GM12878 (cell line): ENCODE measurements around the gene RNF40. TPM values are rescaled to one million over a fixed set of nuclear protein-coding genes. Genes with fewer than 3 reads are reported as not detected.

ENCODE experiments used
- BHLHE40 ChIP-seq, 2 experiments: fragments of 450-650 bp in 1 of 2; IDR thresholded peaks; 2 replicates each; pipeline ENCODE4 v1.6.1; 2011 to 2017; ENCODE audit warnings: low read depth in 2 of 2, borderline replicate concordance in 1 of 2, improper control_type of control experiment in 1 of 2, low read length in 1 of 2, mild to moderate bottlenecking in 1 of 2
- CREB1 ChIP-seq: IDR thresholded peaks from 2 replicates; pipeline ENCODE4 v1.6.1; 2012; ENCODE audit warnings: low read depth, mild to moderate bottlenecking, inconsistent platforms
- IKZF2 ChIP-seq, 2 experiments: fragments of 450-650 bp; IDR thresholded peaks; 2 replicates each; pipeline ENCODE4 v1.6.1; 2017; ENCODE audit warnings: mild to moderate bottlenecking in 2 of 2, moderate library complexity in 2 of 2
- MXI1 ChIP-seq: fragments of 150-350 bp; IDR thresholded peaks from 2 replicates; pipeline ENCODE4 v1.6.1; 2011; ENCODE audit warnings: low read depth, mild to moderate bottlenecking, inconsistent platforms, low read length, improper control_type of control experiment
- NR2F1 ChIP-seq: fragments of 450-650 bp; conservative IDR thresholded peaks from 2 replicates; pipeline ENCODE4 v1.6.1; 2017; ENCODE audit warnings: mild to moderate bottlenecking
- STAT1 ChIP-seq: fragments of 450-650 bp; conservative IDR thresholded peaks from 2 replicates; pipeline ENCODE4 v1.6.1; 2014; ENCODE audit warnings: antibody characterized with exemption, mild to moderate bottlenecking
- TARDBP ChIP-seq: IDR thresholded peaks from 2 replicates; pipeline ENCODE4 v1.6.1; 2016; ENCODE audit warnings: borderline replicate concordance
- ZZZ3 ChIP-seq: IDR thresholded peaks from 2 replicates; pipeline ENCODE4 v1.6.1; 2011; ENCODE audit warnings: low read depth; ENCODE audit not compliant: control insufficient read depth, insufficient read length
- polyA plus RNA-seq, 11 experiments: library from polyadenylated mRNA; depleted of rRNA in 4 of 11; unstranded in 6 of 11; stranded (reverse) in 5 of 11; fragments of >200 nt; fragmentation: Nextera tagmentation in 4 of 11; fragmentation: Illumina TruSeq in 1 of 11; extraction: Ambion mirVana in 4 of 11; extraction: Trizol in 1 of 11; gene quantifications; 1 replicate in 1 of 11; 2 replicates in 10 of 11; pipeline versions ENCODE4 v1.2.1 to v1.2.3, GENCODE V29; 2011 to 2016; ENCODE audit warnings: inconsistent platforms in 2 of 11, missing spikeins in 2 of 11, low read depth in 1 of 11
- total RNA-seq, 4 experiments: library from RNA; depleted of rRNA in 3 of 4; stranded (reverse); fragments of >200 nt in 3 of 4; fragmentation: Illumina TruSeq in 1 of 4; extraction: Trizol in 1 of 4; gene quantifications; 2 replicates each; pipeline versions ENCODE4 v1.2.1 to v1.2.3, GENCODE V29; 2013 to 2021
- TF ChIP-seq, protein P1 (sequence below): fragments of 450-650 bp; conservative IDR thresholded peaks from 2 replicates; pipeline ENCODE4 v1.6.1; 2017; ENCODE audit warnings: mild to moderate bottlenecking, moderate library complexity
- TF ChIP-seq, protein P2 (sequence below): IDR thresholded peaks from 2 replicates; pipeline ENCODE4 v1.6.1; 2011; ENCODE audit warnings: mild to moderate bottlenecking, low read depth, low read length, moderate library complexity; ENCODE audit not compliant: insufficient replicate concordance
- TF ChIP-seq, protein P3 (sequence below): fragments of 450-650 bp; IDR thresholded peaks from 2 replicates; pipeline ENCODE4 v1.6.1; 2017; ENCODE audit warnings: mild to moderate bottlenecking, moderate library complexity
- TF ChIP-seq, protein P4 (sequence below), 3 experiments: IDR thresholded peaks in 2 of 3; conservative IDR thresholded peaks in 1 of 3; 2 replicates each; pipeline ENCODE4 v1.5.1; 2011; ENCODE audit warnings: low read depth in 3 of 3, low read length in 3 of 3, mild to moderate bottlenecking in 3 of 3, control low read depth in 2 of 3, moderate library complexity in 2 of 3, inconsistent platforms in 1 of 3, mixed read lengths in 1 of 3; ENCODE audit not compliant: control insufficient read depth in 2 of 3, insufficient read depth in 1 of 3; ENCODE audit errors: extremely low read depth in 1 of 3
- TF ChIP-seq, protein P5 (sequence below): IDR thresholded peaks from 2 replicates; pipeline ENCODE4 v1.6.1; 2012; ENCODE audit warnings: low read depth, low read length, improper control_type of control experiment
- TF ChIP-seq, protein P6 (sequence below): fragments of 450-650 bp; IDR thresholded peaks from 2 replicates; pipeline ENCODE4 v1.6.1; 2016; ENCODE audit warnings: mild to moderate bottlenecking

RNF40 gene
- total and polyA plus RNA-seq, 10 of the 15 experiments (the other 5 are each of a cell fraction or from before 2014, with no cell fraction given), result 3.7 to 97.6 (median 58.4) TPM

DNA sequence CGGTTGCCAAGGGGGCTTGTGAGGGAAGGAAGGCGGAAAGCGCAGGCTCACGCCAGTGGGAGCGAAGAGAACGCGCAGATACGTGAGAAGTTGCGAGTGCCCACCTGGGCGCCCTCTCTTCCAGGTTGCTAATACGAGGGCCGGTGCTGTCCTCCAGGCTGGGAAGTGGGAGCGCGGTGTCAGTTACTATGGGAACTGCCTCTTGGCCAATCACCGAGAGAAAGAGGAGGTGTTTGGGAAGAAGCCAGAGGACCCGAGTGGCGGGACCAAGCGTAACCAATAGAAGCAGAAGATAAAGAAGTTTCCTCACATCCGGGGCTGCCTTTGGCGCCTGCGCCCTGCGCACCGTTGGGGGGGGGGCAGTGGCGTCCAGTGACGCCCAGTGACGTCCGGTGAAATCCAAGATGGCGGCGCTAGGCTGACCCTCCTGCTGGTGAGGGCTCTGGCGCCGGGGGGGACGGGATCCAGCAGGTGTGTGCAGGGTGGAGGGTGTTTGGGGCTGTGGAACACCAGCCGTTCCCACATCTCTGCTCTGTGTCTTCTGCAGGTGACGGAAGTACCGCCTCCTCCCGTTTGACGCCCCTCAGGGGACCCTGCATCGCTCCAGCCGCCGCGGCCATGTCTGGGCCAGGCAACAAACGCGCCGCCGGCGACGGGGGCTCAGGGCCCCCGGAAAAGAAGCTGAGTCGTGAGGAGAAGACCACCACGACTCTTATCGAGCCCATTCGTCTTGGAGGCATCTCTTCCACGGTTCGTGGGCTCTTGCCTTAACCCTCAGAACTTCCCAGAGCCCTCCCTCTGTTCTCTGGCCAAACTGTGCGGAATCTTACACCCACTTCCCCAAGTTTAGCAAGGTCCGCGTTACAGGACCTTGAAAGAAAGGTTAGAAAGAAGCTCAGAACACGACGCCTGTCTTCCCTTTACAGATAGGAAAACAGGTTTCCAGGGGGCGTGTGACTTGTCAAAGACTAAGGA, at the start of gene RNF40, which contains the start of gene CFAP119 (continued):
- TF ChIP-seq, protein P1, sequence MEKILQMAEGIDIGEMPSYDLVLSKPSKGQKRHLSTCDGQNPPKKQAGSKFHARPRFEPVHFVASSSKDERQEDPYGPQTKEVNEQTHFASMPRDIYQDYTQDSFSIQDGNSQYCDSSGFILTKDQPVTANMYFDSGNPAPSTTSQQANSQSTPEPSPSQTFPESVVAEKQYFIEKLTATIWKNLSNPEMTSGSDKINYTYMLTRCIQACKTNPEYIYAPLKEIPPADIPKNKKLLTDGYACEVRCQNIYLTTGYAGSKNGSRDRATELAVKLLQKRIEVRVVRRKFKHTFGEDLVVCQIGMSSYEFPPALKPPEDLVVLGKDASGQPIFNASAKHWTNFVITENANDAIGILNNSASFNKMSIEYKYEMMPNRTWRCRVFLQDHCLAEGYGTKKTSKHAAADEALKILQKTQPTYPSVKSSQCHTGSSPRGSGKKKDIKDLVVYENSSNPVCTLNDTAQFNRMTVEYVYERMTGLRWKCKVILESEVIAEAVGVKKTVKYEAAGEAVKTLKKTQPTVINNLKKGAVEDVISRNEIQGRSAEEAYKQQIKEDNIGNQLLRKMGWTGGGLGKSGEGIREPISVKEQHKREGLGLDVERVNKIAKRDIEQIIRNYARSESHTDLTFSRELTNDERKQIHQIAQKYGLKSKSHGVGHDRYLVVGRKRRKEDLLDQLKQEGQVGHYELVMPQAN, result peak; percentile 99
- TF ChIP-seq, protein P2, sequence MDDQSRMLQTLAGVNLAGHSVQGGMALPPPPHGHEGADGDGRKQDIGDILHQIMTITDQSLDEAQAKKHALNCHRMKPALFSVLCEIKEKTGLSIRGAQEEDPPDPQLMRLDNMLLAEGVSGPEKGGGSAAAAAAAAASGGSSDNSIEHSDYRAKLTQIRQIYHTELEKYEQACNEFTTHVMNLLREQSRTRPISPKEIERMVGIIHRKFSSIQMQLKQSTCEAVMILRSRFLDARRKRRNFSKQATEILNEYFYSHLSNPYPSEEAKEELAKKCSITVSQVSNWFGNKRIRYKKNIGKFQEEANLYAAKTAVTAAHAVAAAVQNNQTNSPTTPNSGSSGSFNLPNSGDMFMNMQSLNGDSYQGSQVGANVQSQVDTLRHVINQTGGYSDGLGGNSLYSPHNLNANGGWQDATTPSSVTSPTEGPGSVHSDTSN, result no peak
- TF ChIP-seq, protein P3, sequence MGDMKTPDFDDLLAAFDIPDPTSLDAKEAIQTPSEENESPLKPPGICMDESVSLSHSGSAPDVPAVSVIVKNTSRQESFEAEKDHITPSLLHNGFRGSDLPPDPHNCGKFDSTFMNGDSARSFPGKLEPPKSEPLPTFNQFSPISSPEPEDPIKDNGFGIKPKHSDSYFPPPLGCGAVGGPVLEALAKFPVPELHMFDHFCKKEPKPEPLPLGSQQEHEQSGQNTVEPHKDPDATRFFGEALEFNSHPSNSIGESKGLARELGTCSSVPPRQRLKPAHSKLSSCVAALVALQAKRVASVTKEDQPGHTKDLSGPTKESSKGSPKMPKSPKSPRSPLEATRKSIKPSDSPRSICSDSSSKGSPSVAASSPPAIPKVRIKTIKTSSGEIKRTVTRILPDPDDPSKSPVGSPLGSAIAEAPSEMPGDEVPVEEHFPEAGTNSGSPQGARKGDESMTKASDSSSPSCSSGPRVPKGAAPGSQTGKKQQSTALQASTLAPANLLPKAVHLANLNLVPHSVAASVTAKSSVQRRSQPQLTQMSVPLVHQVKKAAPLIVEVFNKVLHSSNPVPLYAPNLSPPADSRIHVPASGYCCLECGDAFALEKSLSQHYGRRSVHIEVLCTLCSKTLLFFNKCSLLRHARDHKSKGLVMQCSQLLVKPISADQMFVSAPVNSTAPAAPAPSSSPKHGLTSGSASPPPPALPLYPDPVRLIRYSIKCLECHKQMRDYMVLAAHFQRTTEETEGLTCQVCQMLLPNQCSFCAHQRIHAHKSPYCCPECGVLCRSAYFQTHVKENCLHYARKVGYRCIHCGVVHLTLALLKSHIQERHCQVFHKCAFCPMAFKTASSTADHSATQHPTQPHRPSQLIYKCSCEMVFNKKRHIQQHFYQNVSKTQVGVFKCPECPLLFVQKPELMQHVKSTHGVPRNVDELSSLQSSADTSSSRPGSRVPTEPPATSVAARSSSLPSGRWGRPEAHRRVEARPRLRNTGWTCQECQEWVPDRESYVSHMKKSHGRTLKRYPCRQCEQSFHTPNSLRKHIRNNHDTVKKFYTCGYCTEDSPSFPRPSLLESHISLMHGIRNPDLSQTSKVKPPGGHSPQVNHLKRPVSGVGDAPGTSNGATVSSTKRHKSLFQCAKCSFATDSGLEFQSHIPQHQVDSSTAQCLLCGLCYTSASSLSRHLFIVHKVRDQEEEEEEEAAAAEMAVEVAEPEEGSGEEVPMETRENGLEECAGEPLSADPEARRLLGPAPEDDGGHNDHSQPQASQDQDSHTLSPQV, result no peak
- TF ChIP-seq, protein P4, sequence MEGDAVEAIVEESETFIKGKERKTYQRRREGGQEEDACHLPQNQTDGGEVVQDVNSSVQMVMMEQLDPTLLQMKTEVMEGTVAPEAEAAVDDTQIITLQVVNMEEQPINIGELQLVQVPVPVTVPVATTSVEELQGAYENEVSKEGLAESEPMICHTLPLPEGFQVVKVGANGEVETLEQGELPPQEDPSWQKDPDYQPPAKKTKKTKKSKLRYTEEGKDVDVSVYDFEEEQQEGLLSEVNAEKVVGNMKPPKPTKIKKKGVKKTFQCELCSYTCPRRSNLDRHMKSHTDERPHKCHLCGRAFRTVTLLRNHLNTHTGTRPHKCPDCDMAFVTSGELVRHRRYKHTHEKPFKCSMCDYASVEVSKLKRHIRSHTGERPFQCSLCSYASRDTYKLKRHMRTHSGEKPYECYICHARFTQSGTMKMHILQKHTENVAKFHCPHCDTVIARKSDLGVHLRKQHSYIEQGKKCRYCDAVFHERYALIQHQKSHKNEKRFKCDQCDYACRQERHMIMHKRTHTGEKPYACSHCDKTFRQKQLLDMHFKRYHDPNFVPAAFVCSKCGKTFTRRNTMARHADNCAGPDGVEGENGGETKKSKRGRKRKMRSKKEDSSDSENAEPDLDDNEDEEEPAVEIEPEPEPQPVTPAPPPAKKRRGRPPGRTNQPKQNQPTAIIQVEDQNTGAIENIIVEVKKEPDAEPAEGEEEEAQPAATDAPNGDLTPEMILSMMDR (IDR thresholded peaks at IDR 0.05 in 2 of 3, conservative IDR thresholded peaks at IDR 0.05 in 1 of 3; ENCODE audit: control insufficient read depth in 2 of 3, extremely low read depth in 1 of 3, insufficient read depth in 1 of 3, low read depth in 3 of 3, low read length in 3 of 3), result 0 out of 6 replicates have a peak, but pooled peaks of 1 of the 3 experiments have one; percentile 6
- TF ChIP-seq STAT1 (no peak), IKZF2 (IDR thresholded peaks at IDR 0.05) (no peak), MXI1 (peak; percentile 87), BHLHE40 (IDR thresholded peaks at IDR 0.05; ENCODE audit: borderline replicate concordance in 1 of 2, low read depth in 2 of 2, low read length in 1 of 2) (0 out of 4 replicates have a peak, but pooled peaks of 1 of the 2 experiments have one; percentile 3), TARDBP (no peak), NR2F1 (0 out of 2 replicates have a peak, but pooled peaks have one; percentile 12), CREB1 (peak; percentile 96), ZZZ3 (no peak)
- TF ChIP-seq, protein P5, sequence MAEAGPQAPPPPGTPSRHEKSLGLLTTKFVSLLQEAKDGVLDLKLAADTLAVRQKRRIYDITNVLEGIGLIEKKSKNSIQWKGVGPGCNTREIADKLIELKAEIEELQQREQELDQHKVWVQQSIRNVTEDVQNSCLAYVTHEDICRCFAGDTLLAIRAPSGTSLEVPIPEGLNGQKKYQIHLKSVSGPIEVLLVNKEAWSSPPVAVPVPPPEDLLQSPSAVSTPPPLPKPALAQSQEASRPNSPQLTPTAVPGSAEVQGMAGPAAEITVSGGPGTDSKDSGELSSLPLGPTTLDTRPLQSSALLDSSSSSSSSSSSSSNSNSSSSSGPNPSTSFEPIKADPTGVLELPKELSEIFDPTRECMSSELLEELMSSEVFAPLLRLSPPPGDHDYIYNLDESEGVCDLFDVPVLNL, result peak; percentile 65; the same call in 1 of the 2 replicates
- TF ChIP-seq, protein P6, sequence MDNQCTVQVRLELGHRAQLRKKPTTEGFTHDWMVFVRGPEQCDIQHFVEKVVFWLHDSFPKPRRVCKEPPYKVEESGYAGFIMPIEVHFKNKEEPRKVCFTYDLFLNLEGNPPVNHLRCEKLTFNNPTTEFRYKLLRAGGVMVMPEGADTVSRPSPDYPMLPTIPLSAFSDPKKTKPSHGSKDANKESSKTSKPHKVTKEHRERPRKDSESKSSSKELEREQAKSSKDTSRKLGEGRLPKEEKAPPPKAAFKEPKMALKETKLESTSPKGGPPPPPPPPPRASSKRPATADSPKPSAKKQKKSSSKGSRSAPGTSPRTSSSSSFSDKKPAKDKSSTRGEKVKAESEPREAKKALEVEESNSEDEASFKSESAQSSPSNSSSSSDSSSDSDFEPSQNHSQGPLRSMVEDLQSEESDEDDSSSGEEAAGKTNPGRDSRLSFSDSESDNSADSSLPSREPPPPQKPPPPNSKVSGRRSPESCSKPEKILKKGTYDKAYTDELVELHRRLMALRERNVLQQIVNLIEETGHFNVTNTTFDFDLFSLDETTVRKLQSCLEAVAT, result no peak
